ENCODE results near the gene SINHCAF. TPM values are rescaled to one million over a fixed set of nuclear protein-coding genes. Genes with fewer than 3 reads are reported as not detected.

Gene SINHCAF
- total and polyA plus RNA-seq, 2 of the 8 experiments (the other 6 are each of a cell fraction or from before 2014, with no cell fraction given) = 138 to 576 TPM

DNA sequence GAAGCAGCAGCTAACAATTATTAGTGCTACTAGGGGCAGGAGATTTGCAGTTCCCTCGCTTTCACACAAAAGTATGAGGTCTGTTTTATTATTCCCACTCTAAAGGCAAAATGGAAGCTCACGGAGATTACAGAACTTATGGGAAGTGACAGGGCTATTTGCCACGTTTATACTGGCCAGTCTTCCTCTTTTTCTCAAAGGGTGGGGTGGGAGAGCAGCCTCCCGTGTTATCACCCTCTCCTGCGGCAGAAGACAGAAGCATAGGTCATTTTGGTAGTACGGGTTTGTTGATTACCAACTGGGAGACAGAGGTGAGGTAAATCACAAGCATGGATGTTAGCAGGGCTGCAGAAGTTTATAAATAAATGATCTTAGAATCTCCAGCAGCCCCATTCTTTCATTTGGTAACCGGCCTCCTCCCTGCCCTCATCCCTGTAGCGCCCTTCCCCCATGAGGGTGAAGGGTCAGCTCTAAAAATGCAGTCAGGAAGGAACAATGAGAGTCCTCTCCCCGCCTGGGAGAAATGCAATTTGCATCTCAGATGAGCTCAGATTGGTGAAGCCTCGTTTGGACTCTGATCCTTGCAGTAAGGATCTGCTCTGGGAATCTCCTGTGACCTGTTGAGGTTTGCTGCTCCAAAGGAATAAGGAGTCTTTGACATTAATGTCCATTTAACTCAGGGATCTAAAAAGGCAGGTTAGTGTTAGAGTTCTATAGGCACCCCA is 44.7 kb upstream of the SINHCAF start (continued):
- TF ChIP-seq KDM5A (IDR thresholded peaks at IDR 0.05; ENCODE audit: low read length) = no peak
- peak in 1 of 2 experiments; percentile 19 for TF ChIP-seq BCL11A (IDR thresholded peaks at IDR 0.05; ENCODE audit: low read depth in 2 of 2, low read length in 2 of 2)
- no peak for TF ChIP-seq HDAC6 (IDR thresholded peaks at IDR 0.05; ENCODE audit: low read depth, low read length)
- TF ChIP-seq CBX8 (IDR thresholded peaks at IDR 0.05; ENCODE audit: borderline replicate concordance, low read depth, low read length) = no peak
- TF ChIP-seq RFX5 (IDR thresholded peaks at IDR 0.05; ENCODE audit: borderline replicate concordance, low read depth, low read length) = no peak
- no peak for TF ChIP-seq SIRT6 (IDR thresholded peaks at IDR 0.05; ENCODE audit: low read length)
- TF ChIP-seq NRF1 (IDR thresholded peaks at IDR 0.05; ENCODE audit: low read depth, low read length) = no peak
- peak; percentile 59 for TF ChIP-seq TBP (IDR thresholded peaks at IDR 0.05; ENCODE audit: low read depth, low read length)
- TF ChIP-seq RBBP5 (IDR thresholded peaks at IDR 0.05; ENCODE audit: borderline replicate concordance, low read depth, low read length) = 0 out of 2 replicates have a peak, but pooled peaks have one; percentile 60
- no peak for TF ChIP-seq SP4 (IDR thresholded peaks at IDR 0.05; ENCODE audit: low read length)
- TF ChIP-seq, protein P1, sequence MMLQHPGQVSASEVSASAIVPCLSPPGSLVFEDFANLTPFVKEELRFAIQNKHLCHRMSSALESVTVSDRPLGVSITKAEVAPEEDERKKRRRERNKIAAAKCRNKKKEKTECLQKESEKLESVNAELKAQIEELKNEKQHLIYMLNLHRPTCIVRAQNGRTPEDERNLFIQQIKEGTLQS (IDR thresholded peaks at IDR 0.05; ENCODE audit: insufficient read depth, low read depth, low read length) = no peak
- no peak for TF ChIP-seq CTBP2 (IDR thresholded peaks at IDR 0.05; ENCODE audit: borderline replicate concordance, insufficient read depth, insufficient read length, low read length)
- peak; percentile 73; the same call in 1 of the 2 replicates for TF ChIP-seq TEAD4 (IDR thresholded peaks at IDR 0.05; ENCODE audit: low read depth, low read length)
- TF ChIP-seq ASH2L (IDR thresholded peaks at IDR 0.05; ENCODE audit: low read length) = peak; percentile 93
- TF ChIP-seq SP2 (IDR thresholded peaks at IDR 0.05; ENCODE audit: low read length) = no peak
- no peak for TF ChIP-seq SRF (IDR thresholded peaks at IDR 0.05; ENCODE audit: low read depth, low read length)
- no peak for TF ChIP-seq CBX5 (IDR thresholded peaks at IDR 0.05; ENCODE audit: low read depth, low read length)
- TF ChIP-seq CREB1 (IDR thresholded peaks at IDR 0.05) = no peak; the same call in 1 of the 2 replicates
- no peak; the same call in 1 of the 2 replicates for TF ChIP-seq GTF2F1 (IDR thresholded peaks at IDR 0.05; ENCODE audit: borderline replicate concordance, low read depth, low read length)
- TF ChIP-seq SIX5 (IDR thresholded peaks at IDR 0.05; ENCODE audit: low read depth, low read length) = no peak
- peak in 1 of 2 experiments; percentile 80; a peak in 2 of 3 replicates for TF ChIP-seq EP300 (IDR thresholded peaks at IDR 0.05; ENCODE audit: borderline replicate concordance in 1 of 2, low read depth in 2 of 2, low read length in 2 of 2)
- peak; percentile 2 to 12; a peak in 1 of 4 replicates for TF ChIP-seq RAD21 (IDR thresholded peaks at IDR 0.05 in 1 of 2, conservative IDR thresholded peaks at IDR 0.05 in 1 of 2; ENCODE audit: low read depth in 2 of 2, low read length in 2 of 2)
- TF ChIP-seq CHD1 (IDR thresholded peaks at IDR 0.05; ENCODE audit: low read depth, low read length) = no peak
- no peak for TF ChIP-seq KDM1A (IDR thresholded peaks at IDR 0.05; ENCODE audit: borderline replicate concordance, low read length)
- no peak for TF ChIP-seq EZH2 (IDR thresholded peaks at IDR 0.05; ENCODE audit: low read depth, low read length, severe bottlenecking)
